ENCODE measurements around the gene CGB3.
"Not testable (repeated sequence)": the region's sequence is repeated elsewhere in the genome, so short reads cannot be mapped to it uniquely, and the experiment has no call there.

The CGB3 gene

DNA sequence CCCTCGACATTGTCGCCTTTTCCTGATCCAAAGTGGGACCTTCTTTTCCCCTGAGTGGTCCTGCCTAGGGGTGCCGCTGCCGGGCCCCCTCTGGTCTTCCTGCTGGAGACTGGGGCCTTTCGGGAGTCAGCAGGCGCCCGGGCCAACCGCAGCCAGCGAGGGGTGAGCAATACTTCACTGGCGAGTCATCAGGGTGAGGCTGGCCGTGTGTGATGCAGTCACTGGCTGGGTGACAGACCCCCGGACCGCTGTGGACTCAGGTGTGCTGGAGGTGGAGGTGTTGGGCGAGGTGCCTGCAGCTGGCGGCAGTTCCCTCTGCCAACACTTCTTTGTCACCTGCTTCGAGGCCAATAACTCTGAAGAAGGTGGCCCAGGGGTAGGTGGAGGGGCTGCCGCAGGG is 18.0 kb upstream of the CGB3 start:
- no peak for DNase-seq

DNA sequence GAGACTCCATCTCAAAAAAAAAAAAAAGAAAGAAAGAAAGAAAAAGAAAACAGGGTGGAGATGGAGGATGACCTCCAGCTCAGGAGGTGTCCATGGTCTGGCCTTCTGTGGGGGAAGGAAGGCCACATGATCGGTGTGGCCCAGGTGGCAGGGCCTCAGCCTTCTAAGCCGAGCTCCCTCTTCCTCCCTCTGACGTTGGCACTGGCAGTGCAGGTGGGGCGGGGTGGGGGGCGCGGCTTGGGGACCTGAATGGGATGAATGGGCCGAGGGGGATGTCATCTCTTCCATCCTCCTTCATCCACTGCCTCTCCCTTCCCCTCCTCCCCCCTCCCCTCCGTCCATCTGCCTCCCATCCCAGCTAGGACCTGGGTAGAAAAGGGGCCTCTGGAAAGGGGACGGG is 15.6 kb upstream of the CGB3 start:
- DNase-seq: not testable (repeated sequence)

DNA sequence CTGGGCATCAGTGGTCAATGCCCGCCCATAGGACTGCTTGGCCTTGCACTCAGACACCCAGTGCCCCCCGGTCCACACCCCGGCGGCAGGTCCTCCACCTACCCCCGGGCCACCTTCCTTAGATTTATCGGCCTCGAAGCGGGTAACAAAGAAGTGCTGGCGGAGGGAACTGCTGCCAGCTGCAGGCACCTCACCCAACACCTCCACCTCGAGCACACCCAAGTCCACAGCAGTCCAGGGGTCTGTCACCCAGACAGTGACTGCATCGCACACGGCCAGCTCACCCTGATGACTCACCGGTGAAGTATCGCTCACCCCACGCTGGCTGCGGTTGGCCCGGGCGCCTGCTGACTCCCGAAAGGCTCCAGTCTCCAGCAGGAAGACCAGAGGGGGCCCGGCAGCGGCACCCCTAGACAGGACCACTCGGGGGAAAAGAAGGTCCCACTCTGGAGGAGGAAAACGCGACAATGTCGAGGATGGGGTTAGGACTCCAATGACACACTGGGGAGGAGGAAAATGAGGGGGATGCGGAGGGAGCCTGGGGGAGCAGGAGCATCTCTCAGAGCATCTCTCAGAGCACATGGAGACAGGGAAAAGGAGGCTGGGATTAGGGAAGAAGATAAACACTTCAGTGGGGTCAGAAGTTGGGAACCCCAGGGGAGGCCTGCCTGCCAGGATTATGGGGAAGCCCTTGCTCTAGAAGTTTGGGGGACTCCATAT is 14.6 kb upstream of the CGB3 start:
- DNase-seq: not testable (repeated sequence)

DNA sequence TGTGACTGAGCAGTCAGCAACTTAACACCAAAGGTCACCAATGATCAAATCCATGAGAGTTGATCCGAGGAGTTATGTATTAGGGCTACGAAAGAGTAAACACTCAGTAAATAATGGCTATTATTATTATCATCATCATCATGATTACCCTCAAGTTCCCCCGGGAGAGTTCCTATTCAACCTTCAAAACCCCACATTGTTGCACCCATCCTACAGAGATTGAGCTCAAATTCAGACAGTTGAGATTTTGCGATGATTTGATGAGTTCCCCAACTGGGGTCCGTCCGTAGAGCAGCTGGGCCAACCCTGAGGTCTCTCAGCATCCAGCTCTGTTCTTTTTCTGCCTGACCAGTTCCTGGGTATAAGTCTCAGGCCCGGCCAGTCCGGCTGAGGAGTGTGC is 14.0 kb upstream of the CGB3 start:
- not testable (repeated sequence) for DNase-seq

DNA sequence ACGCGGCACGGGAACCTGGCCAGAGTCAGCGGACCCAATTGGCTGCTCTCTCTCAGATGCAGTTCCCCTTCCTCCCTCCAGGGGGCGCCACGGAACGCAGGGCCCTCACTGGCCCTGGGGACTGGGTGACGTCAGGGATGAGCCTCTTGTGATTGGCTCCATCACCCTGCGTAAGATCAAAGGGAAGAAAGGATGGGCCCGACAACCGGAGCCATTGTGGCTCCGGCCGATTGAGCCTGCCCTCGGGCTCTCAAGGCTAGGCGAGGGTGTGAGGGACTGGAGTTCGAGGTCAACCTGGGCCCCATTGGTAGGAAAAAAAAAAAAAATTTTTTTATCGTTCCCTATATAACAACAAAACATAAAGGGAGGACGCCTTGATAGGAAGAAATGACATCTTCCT is 12.7 kb upstream of the CGB3 start, which contains the start of gene CGB1:
Gene CGB1, minus strand, starts transcription at position 81 of the 400 bp plus-strand sequence. CDS start 184 bp downstream, outside the sequence.
- not testable (repeated sequence) for DNase-seq

DNA sequence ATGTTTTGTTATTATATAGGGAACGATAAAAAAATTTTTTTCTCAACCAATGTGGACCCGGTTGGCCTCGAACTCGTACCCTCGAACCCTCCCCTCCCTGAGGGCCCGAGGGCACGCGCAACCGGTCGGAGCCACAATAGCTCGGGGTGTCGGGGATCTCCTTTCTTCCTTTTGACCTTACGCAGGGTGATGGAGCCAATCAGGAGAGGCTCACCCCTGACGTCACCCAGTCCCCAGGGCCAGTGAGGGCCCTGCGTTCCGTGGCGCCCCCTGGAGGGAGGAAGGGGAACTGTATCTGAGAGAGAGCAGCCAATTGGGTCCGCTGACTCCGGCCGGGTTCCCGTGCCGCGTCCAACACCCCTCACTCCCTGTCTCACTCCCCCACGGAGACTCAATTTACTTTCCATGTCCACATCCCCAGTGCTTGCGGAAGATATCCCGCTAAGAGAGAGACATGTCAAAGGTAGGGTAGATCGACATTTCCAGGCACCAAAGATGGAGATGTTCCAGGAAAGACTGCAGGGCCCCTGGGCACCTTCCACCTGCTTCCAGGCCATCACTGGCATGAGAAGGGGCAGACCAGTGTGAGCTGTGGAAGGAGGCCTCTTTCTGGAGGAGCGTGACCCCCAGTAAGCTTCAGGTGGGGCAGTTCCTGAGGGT is 7.6 kb upstream of the CGB3 start, which contains the start of gene CGB2:
Gene CGB2, plus strand, starts transcription at position 249 of the 660 bp plus-strand sequence. Its CDS starts 206 bp downstream, at position 455.
- DNase-seq: not testable (repeated sequence)

DNA sequence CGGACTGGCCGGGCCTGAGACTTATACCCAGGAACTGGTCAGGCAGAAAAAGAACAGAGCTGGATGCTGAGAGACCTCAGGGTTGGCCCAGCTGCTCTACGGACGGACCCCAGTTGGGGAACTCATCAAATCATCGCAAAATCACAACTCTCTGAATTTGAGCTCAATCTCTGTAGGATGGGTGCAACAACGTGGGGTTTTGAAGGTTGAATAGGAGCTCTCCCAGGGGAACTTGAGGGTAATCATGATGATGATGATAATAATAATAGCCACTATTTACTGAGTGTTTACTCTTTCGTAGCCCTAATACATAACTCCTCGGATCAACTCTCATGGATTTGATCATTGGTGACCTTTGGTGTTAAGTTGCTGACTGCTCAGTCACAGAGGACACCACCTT is 6.2 kb upstream of the CGB3 start:
- not testable (repeated sequence) for DNase-seq

DNA sequence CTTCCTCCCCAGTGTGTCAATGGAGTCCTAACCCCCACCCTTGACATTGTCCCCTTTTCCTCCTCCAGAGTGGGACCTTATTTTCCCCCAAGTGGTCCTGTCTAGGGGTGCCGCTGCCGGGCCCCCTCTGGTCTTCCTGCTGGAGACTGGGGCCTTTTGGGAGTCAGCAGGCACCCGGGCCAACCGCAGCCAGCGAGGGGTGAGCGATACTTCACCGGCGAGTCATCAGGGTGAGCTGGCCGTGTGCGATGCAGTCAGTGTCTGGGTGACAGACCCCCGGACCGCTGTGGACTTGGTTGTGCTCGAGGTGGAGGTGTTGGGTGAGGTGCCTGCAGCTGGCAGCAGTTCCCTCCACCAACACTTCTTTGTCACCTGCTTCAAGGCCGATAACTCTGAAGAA is 5.6 kb upstream of the CGB3 start:
- DNase-seq: not testable (repeated sequence)

DNA sequence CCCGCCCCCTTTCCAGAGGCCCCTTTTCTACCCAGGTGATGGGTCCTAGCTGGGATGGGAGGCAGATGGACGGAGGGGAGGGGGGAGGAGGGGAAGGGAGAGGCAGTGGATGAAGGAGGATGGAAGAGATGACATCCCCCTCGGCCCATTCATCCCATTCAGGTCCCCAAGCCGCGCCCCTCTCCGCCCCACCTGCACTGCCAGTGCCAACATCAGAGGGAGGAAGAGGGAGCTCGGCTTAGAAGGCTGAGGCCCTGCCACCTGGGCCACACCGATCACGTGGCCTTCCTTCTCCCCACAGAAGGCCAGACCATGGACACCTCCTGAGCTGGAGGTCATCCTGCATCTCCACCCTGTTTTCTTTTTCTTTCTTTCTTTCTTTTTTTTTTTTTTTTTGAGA is 4.6 kb upstream of the CGB3 start:
- DNase-seq: not testable (repeated sequence)

DNA sequence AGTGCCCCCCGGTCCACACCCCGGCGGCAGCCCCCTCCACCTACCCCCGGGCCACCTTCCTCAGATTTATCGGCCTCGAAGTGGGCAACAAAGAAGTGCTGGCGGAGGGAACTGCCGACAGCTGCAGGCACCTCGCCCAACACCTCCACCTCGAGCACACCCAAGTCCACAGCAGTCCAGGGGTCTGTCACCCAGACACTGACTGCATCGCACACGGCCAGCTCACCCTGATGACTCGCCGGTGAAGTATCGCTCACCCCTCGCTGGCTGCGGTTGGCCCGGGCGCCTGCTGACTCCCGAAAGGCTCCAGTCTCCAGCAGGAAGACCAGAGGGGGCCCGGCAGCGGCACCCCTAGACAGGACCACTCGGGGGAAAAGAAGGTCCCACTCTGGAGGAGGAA is 1.5 kb upstream of the CGB3 start:
- not testable (repeated sequence) for DNase-seq

DNA sequence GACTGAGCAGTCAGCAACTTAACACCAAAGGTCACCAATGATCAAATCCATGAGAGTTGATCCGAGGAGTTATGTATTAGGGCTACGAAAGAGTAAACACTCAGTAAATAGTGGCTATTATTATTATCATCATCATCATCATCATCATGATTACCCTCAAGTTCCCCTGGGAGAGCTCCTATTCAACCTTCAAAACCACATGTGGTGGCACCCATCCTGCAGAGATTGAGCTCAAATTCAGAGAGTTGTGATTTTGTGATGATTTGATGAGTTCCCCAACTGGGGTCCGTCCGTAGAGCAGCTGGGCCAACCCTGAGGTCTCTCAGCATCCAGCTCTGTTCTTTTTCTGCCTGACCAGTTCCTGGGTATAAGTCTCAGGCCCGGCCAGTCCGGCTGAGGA is 955 bp upstream of the CGB3 start:
- not testable (repeated sequence) for DNase-seq

DNA sequence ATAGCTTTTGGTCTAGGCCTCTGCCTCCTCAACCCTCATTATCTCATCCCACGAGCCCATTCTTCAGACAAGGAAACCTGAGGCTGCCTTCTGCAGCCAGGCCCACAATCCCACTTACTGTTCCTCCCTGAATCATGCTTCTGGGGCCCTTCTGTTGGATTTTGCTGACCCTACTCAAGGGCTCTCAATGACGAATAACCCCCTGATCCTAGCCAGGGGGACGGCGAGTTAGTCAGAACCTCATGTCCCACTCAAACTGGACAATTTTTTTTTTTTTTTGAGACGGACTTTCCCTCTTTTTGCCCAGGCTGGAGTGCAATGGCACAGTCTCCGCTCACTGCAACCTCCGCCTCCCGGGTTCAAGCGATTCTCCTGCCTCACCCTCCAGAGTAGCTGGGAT is 2.0 kb downstream of the CGB3 start:
- DNase-seq: no peak

DNA sequence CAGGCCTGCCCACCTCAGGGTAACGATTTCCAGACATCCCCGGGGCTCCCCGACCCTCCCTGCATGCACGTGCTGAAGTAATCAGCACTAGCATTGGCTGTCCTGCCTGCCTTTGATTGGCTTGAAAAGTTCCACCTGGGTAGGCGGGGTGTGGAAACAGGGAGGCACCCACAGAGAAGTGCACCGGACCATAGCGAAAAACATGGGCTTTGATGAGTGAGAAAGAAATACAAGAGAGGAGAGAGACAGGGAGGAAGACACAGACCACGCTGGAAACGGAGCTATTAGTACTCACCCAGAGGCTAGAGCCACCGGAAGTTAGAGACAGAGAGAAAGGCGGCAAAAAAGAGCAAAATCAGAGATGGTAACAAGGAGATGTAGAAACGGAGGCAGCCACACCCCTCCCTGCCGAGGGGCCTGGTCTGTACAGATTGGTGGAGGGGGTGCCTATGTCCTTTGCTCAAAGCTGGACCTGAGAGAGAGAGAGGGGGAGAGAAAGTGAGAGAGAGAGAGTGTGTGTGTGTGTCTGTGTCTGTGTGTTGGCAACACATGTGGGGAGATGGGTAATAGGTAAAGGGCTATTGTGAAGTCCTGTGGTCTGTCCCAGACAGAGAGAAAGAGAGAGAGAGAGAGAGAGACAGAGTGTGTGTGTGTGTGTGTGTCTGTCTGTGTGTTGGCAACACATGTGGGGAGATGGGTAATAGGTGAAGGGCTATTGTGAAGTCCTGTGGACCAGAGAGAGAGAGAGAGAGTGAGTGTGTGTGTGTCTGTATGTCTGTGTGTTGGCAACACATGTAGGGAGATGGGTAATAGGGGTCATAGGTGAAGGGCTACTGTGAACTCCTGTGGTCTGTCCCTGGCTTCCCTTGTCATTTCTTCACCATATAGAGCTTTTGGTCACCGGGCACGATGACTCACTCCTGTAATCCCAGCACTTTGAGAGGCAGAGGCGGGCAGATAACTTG is 2.9 kb downstream of the CGB3 start:
- DNase-seq: peak in 1 of 3 experiments; percentile 26

DNA sequence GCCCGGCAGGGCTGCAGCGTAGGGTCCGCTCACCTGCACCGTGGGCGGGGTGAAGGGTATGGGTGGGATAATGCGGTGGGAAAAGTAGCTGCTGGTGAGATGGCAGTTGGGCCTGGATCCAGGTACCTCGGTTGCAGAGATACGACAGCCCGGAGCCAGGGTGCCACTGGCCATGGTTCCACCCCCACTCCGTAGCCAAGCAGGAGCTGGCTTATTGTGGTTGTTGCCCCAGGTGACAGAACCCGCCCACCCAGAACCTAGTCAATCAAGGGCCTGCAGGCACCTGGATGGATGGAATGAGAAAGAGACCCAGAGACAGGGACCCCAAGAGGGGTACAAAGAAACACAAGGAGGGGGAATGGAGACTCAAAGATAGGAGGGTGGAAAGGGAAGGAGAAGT is 3.8 kb downstream of the CGB3 start:
- peak in 1 of 3 experiments; percentile 17 for DNase-seq

DNA sequence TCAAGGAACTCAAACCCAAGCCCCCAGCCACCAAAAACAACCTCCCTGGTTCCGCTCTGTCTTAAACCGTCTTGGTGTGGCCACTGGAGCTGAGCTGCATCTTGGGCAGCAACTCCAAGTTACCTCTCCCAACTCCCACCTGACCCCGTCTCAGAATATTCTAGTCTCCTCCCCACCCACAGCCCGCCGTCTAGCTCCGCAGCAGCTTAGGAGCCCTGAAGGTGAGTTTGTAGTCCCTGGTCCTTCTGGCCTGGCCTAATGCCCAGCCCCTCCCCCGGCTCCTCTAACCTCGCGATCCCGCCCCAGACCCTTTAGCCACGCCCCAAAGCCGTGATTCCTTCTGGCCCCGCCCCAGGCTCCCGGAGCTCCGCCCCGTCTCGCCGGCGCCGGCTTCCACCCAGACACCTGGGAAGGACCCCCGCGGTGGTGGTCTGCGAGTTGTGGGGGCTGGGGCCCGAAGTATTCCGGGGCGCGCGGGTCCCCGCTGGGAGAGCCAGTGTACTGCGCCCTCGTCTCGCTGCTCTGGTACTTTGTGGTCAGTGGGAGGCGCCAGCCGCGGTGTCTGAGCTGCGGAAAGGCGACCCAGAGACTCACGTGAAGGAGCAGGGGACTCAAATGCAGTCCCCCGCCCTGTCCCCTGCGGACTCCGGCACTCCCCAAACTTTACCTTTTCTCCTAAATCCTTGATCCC is 4.7 kb downstream of the CGB3 start:
- peak; percentile 38 to 87 (median 63) for DNase-seq

DNA sequence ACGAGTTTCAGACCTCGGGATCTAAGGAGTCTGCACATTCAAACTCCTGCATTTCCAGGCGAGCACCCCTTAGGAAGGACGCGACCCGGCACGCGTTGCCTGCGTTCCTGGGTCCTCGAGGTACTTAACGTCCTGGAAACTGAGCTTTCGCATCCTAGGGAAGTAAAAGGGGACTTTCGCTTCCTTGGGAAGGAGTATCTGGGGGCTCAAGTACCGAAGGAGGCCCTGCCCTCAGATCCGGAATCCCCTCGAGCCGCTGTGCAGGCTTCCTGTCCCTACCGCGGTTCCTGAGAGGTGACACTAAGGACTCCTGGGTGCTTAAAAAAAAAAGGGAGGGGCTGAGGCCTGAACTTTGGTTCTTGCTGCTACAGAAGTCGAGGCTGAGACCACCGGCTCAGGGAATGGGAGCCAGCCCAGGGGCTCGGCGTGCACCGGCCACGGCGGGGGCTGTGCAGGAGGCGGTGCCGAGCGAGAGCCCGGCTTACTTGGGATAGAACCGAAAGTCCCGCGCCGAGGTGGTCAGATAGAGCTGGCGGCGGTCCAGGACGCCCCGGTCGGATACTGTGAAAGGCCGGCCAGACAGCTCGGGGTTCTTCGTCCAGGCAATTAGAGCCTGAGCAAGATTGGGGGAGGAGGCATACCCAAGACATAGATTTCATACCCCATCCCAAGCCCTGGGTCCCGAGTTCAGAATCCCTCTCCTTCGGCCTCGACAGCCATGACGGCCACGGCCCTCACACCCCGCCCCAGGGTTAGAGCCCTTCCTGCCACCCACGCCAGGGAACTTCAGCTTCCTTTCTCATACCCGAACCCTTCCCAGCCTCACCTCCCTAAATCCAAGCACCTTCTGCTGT is 5.5 kb downstream of the CGB3 start:
- DNase-seq: peak in 1 of 3 experiments; percentile 47

DNA sequence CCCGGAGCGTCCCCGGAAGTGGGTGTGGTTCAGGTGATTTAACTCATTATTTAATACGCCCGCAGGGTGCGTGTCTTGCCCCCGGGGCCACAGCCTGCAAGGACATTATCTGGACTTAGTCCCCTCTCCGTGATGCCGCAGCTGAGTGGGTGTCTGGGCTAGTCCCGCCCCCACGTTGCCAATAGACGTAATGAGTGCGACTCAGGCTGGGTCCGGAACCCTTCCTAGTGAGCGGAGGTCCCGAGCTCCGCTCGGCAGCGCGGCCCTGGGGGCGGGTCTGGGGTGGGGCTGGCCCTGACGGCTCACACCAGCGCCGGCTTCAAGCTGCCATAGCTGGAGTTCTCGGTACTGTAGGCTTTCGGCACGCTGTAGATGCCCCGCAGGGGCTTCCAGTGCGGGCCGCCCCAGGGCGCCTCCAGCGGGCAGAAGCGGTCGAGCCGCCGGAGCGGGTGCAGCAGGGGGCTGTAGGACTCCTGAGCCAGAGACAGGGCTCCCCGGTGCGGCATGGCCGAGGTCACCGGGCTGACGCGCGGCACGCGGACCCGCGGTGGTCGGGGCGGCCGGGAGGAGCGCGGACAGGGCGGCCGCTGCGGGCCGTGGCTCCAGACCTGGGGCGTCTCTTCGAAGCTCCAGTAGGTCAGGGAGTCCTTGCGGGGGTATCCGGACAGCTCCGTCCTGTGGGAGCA is 6.3 kb downstream of the CGB3 start:
- peak; percentile 26 to 72 (median 60) for DNase-seq

DNA sequence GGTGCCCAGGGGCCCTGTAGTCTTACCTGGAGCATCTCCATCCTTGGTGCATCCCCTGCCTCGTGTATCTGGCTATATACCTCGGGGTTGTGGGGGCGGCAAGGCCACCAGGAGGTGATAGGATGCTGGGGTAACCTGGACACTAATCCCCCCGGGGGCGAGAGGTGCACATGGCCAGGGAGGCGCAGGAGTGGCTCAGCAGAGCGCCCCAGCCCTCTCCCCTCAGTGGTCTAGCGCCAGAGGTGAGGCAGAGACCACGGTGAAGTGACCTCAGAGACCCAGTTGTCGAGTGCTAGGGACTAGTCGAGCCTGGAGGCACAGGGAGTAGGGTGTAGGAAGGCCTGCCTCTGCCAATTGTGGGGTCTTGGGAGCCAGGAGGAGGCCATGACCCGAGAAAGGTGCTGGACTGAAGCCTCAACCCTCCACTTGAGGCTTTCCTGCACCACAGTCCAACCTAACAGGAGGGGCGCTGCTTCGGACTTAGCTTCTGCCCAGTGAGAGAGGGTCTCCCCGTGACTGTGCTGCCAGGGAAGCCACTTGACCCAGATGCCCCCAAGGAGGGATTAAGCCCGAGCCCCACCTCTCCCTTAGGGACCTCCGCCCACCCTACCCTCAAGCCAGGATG is 7.0 kb downstream of the CGB3 start, which contains the start of gene LHB:
Gene LHB, minus strand, starts transcription at position 51 of the 625 bp plus-strand sequence. Its CDS starts 10 bp downstream, at position 41.
- no peak for DNase-seq

DNA sequence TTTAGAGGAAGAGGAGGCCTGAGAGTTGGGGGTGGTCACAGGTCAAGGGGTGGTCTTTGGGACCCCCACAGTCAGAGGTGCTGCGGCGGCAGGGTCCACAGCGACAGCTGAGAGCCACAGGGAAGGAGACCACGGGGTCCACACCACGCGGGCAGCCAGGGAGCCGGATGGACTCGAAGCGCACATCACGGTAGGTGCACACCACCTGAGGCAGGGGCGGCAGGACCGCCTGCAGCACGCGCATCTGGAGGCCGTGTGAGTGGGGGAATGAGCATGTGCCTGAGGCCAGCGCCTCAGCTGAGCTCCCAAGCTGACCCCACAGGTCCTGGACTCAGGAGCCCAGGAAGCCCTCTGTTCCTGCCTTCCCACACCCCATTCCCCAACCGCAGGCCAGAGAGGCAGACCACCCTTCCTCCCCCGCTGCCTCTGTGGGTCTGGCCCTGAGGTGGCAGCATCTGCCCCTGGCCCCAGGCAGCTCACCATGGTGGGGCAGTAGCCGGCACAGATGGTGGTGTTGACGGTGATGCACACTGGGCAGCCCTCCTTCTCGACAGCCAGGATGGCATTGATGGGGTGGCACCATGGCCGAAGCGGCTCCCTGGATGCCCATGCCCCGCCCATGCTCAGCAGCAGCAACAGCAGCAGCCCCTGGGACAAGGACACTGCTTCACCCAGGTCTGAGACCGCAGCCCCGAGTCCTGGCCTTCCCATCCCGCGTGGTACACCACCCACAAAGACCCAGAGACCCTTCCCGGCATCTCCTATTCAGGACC is 7.9 kb downstream of the CGB3 start:
- DNase-seq: no peak

Measured in NCI-H1417 (cell line).